NCI-H2227 (cell line): ENCODE data around the gene ELF1.
"Not testable (repeated sequence)": the region's sequence is repeated elsewhere in the genome, so short reads cannot be mapped to it uniquely, and the experiment has no call there.

Source experiments
- DNase-seq: peaks from one replicate; lab custom pipeline; 2025; ENCODE audit not compliant: unreplicated experiment; lab: John Stamatoyannopoulos, UW

Gene ELF1

GRCh38 chr13:41042419-41042818 is 23.3 kb upstream of the ELF1 start:
- DNase-seq = not testable (repeated sequence)

GRCh38 chr13:41040584-41041334 is 21.6 kb upstream of the ELF1 start:
- DNase-seq = no peak

- no peak for DNase-seq
Observed at GRCh38 chr13:41039746-41040145, 20.6 kb upstream of the ELF1 start.

GRCh38 chr13:41036557-41036956 is 17.4 kb upstream of the ELF1 start:
- not testable (repeated sequence) for DNase-seq

GRCh38 chr13:41034881-41035280 is 15.8 kb upstream of the ELF1 start:
- DNase-seq = no peak

GRCh38 chr13:41034382-41034781 is 15.3 kb upstream of the ELF1 start:
- DNase-seq = no peak

GRCh38 chr13:41032691-41033376 is 13.7 kb upstream of the ELF1 start:
- DNase-seq = no peak

GRCh38 chr13:41029629-41030028 is 10.5 kb upstream of the ELF1 start:
- DNase-seq = no peak

GRCh38 chr13:41028051-41028450 is 8.9 kb upstream of the ELF1 start:
- DNase-seq = no peak

- DNase-seq = no peak
Observed at GRCh38 chr13:41026788-41027187, 7.7 kb upstream of the ELF1 start.

- no peak for DNase-seq
Observed at GRCh38 chr13:41025518-41025917, 6.4 kb upstream of the ELF1 start.

- no peak for DNase-seq
Observed at GRCh38 chr13:41019578-41020347, 647 bp upstream of the ELF1 start.

GRCh38 chr13:41018602-41018948 is 541 bp downstream of the ELF1 start:
- DNase-seq = no peak

- no peak for DNase-seq
Observed at GRCh38 chr13:41017817-41018601, 1.1 kb downstream of the ELF1 start.

- DNase-seq = no peak
Observed at GRCh38 chr13:41017159-41017558, 2.0 kb downstream of the ELF1 start.

GRCh38 chr13:41015920-41016319 is 3.2 kb downstream of the ELF1 start:
- DNase-seq = no peak

- no peak for DNase-seq
Observed at GRCh38 chr13:41013835-41014234, 5.3 kb downstream of the ELF1 start.

- DNase-seq = no peak
Observed at GRCh38 chr13:41012536-41012935, 6.6 kb downstream of the ELF1 start.

GRCh38 chr13:41011382-41011956 is 7.6 kb downstream of the ELF1 start:
- no peak for DNase-seq

GRCh38 chr13:41008349-41008980 is 10.7 kb downstream of the ELF1 start:
- no peak for DNase-seq
